Ovary (tissue), 9 donors: ENCODE data around the gene TENM4. TPM values are rescaled to one million over a fixed set of nuclear protein-coding genes. Genes with fewer than 3 reads are reported as not detected.

Experiments
- DNase-seq, 5 donors: peaks; one replicate each; pipeline ENCODE4 v3.0.0-alpha.2; 2019 to 2020
- H3K27ac ChIP-seq, 2 donors: fragments of 200-600 bp; one replicate each; pipeline versions ENCODE4 v1.5.1 to v1.8.0; 2019 to 2022
- H3K27me3 ChIP-seq: fragments of 200-600 bp; one replicate; pipeline ENCODE4 v1.8.0; 2022
- H3K36me3 ChIP-seq: fragments of 200-600 bp; sonication (generic); one replicate; pipeline ENCODE4 v1.5.1; 2019
- H3K4me1 ChIP-seq: one replicate; pipeline ENCODE4 v1.8.1; 2013; ENCODE audit warnings: mild to moderate bottlenecking, moderate library complexity; ENCODE audit not compliant: insufficient read depth
- H3K4me3 ChIP-seq: fragments of 200-600 bp; sonication (generic); one replicate; pipeline ENCODE4 v1.5.1; 2017
- H3K9me3 ChIP-seq, 2 donors: fragments of 200-600 bp in 1 of 2; sonication (generic) in 1 of 2; one replicate each; pipeline versions ENCODE4 v1.5.1 to v1.8.1; 2013 to 2019; ENCODE audit warnings: mild to moderate bottlenecking in 1 of 2, moderate library complexity in 1 of 2
- CTCF ChIP-seq, 3 donors: fragments of 450-650 bp in 2 of 3; fragments of 200-600 bp in 1 of 3; IDR thresholded peaks; one replicate each; pipeline versions ENCODE4 v1.5.1 to v1.8.0; 2016 to 2022; ENCODE audit warnings: antibody characterized with exemption in 3 of 3, mild to moderate bottlenecking in 1 of 3
- EP300 ChIP-seq: sonication (generic); formaldehyde crosslinking; IDR thresholded peaks from one replicate; pipeline ENCODE4 v1.6.1; 2017; ENCODE audit warnings: antibody characterized with exemption
- POLR2A ChIP-seq: fragments of 450-650 bp; IDR thresholded peaks from one replicate; pipeline ENCODE4 v1.6.1; 2017; ENCODE audit warnings: antibody characterized with exemption, mild to moderate bottlenecking, moderate library complexity
- WGBS, 3 donors: extraction: QIAGEN DNeasy Blood & Tissue Kit in 1 of 3; methylation state at CpG; one replicate each; pipeline versions ENCODE4 v1.1.5 to v1.1.7; 2013 to 2017; 5-methylcytosine and 5-hydroxymethylcytosine counted together
- intact Hi-C, 4 donors: fragments of 100-400 bp; cut with DNase I; formaldehyde crosslinking; loops; one replicate each; pipeline versions ENCODE4 v1.11.0 to v1.15.1; 2022 to 2023
- polyA plus RNA-seq, 2 donors: library from polyadenylated mRNA; stranded (reverse); fragments of 200-250 nt in 1 of 2; fragments of 350-450 nt in 1 of 2; fragmentation: Illumina TruSeq in 1 of 2; extraction: RNeasy Lipid Tissue Mini Kit (QIAGEN cat#74804) in 1 of 2; gene quantifications; one replicate each; pipeline ENCODE4 v1.2.3, GENCODE V29; 2013 to 2014
- total RNA-seq, 7 donors: library from RNA; depleted of rRNA in 2 of 7; stranded (reverse); fragments of >200 nt in 2 of 7; fragmentation: NEBNext Ultra II Directional in 3 of 7; extraction: Animal tissue kit (Norgen Biotek cat#: 25700) in 3 of 7; gene quantifications; one replicate each; pipeline versions ENCODE4 v1.1.0 to v1.2.4, GENCODE V29; 2016 to 2023
- donor health status: DM: no; HTN: no; CAD: no; lungs with moderate emphysema.
- donor health status: DM: no; HTN: no; CAD: no.
- donor health status: Bipolar disorder and iron deficiency.
- donor health status: DM: yes; HTN: yes; CAD: no.
- donor health status: DM: no; HTN: no; CAD: no.
- donor health status: DM: yes; HTN: yes; CAD: no.

TENM4 gene
- total and polyA plus RNA-seq, 9 donors = 11.0 to 206 (median 107) TPM

- Histone ChIP-seq H3K27ac (no peak overlapping the region), H3K4me1 (peaks cover 3% of the 10 kb centered on the region), H3K4me3 (no peak overlapping the region), H3K9me3 (no peaks in the 10 kb centered on the region), H3K36me3 (no peaks in the 10 kb centered on the region), H3K27me3 (no peaks in the 10 kb centered on the region)
- 81 to 84% (median 82%) methylated on average over 8 of the region's 8 CpGs for WGBS, 3 donors
- intact Hi-C loops = no loop called here
- no peak for TF ChIP-seq EP300
- TF ChIP-seq POLR2A = no peak
- no peak for TF ChIP-seq CTCF (IDR thresholded peaks at IDR 0.05)
- no peak for DNase-seq
Measured at GRCh38 chr11:79346021-79346420, 94.8 kb downstream of the TENM4 start.

- H3K27ac ChIP-seq = no peak overlapping the region
- no peaks in the 10 kb centered on the region for H3K9me3 ChIP-seq
- TF ChIP-seq EP300 (no peak), POLR2A (no peak), CTCF (IDR thresholded peaks at IDR 0.05) (no peak)
- no peaks in the 10 kb centered on the region for H3K27me3 ChIP-seq
- H3K4me3 ChIP-seq = no peak overlapping the region
- no peak for DNase-seq
- intact Hi-C loops = no loop called here
- H3K4me1 ChIP-seq = peaks cover 3% of the 10 kb centered on the region
- 76% methylated on average over 3 of the region's 3 CpGs for WGBS, 3 donors
- H3K36me3 ChIP-seq = no peaks in the 10 kb centered on the region
Measured at GRCh38 chr11:79344753-79345294, 96.0 kb downstream of the TENM4 start.

- H3K36me3 ChIP-seq = no peaks in the 10 kb centered on the region
- no peak overlapping the region for H3K27ac ChIP-seq
- H3K4me3 ChIP-seq = no peak overlapping the region
- H3K27me3 ChIP-seq = no peaks in the 10 kb centered on the region
- WGBS, 3 donors = 84 to 91% (median 90%) methylated on average over 6 of the region's 6 CpGs
- H3K4me1 ChIP-seq = peaks cover 6% of the 10 kb centered on the region
- intact Hi-C loops = no loop called here
- DNase-seq = no peak
- no peak for TF ChIP-seq POLR2A
- no peak for TF ChIP-seq CTCF (IDR thresholded peaks at IDR 0.05)
- TF ChIP-seq EP300 = no peak
- no peaks in the 10 kb centered on the region for H3K9me3 ChIP-seq
Measured at GRCh38 chr11:79342686-79343085, 98.1 kb downstream of the TENM4 start.

DNA sequence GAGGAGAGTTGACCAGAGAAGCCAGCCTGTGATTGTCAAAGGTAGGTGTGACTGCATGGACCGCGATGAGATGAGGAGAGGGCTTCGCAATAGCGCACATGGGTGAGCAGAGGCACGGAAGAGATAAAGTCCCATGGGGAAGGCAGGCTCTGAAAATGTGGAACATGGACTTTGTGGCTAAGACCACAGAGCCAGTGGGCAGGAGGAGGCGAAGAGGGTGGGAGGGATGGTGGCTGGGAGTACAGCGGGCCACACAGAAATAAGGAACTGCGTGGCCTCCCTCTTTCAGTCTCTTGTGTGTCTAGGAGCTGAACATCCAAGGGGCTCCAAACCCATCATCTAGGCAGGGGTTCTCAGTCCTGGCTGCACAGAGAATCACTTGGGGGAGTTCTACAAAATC lies 98.6 kb downstream of the TENM4 start:
- peaks cover 6% of the 10 kb centered on the region for H3K4me1 ChIP-seq
- 94 to 96% (median 96%) methylated on average over 8 of the region's 8 CpGs for WGBS, 3 donors
- no peak for DNase-seq
- no peak overlapping the region for H3K27ac ChIP-seq
- intact Hi-C loops = no loop called here
- TF ChIP-seq CTCF (IDR thresholded peaks at IDR 0.05) (no peak), POLR2A (no peak), EP300 (no peak)
- no peak overlapping the region for H3K4me3 ChIP-seq
- no peaks in the 10 kb centered on the region for H3K9me3 ChIP-seq
- H3K36me3 ChIP-seq = no peaks in the 10 kb centered on the region
- H3K27me3 ChIP-seq = no peaks in the 10 kb centered on the region
